Stimulated activated CD4-positive, alpha-beta T cell treated with anti-CD3 and anti-CD28 coated beads, Interleukin-4, amount 100 ng/mL, for 4 hours (primary cell): ENCODE data around the gene PTPDC1.
"Not testable (repeated sequence)": the region's sequence is repeated elsewhere in the genome, so short reads cannot be mapped to it uniquely, and the experiment has no call there.

Experiments
- DNase-seq, 2 experiments: peaks; one replicate each; pipeline ENCODE4 v3.0.0-alpha.2; 2020

The PTPDC1 gene

GRCh38 chr9:94096819-94097577, 12.7 kb downstream of the PTPDC1 start:
- DNase-seq: no peak

- no peak for DNase-seq
These were observed 13.6 kb downstream of the PTPDC1 start for GRCh38 chr9:94097788-94098414.

GRCh38 chr9:94100152-94100879, 16.1 kb downstream of the PTPDC1 start:
- DNase-seq: no peak

- DNase-seq: no peak
These were observed 17.0 kb downstream of the PTPDC1 start for GRCh38 chr9:94101162-94101853.

GRCh38 chr9:94108584-94108983, 24.3 kb downstream of the PTPDC1 start:
- DNase-seq: no peak

GRCh38 chr9:94110821-94111252, 26.6 kb downstream of the PTPDC1 start:
- no peak for DNase-seq

- no peak for DNase-seq
These were observed 27.2 kb downstream of the PTPDC1 start for GRCh38 chr9:94111446-94111845.

GRCh38 chr9:94112716-94113465, 28.6 kb downstream of the PTPDC1 start:
- DNase-seq: no peak

GRCh38 chr9:94120088-94120487, 35.8 kb downstream of the PTPDC1 start:
- DNase-seq: not testable (repeated sequence)

GRCh38 chr9:94120854-94121376, 36.7 kb downstream of the PTPDC1 start:
- no peak for DNase-seq

GRCh38 chr9:94126844-94127243, 42.6 kb downstream of the PTPDC1 start:
- DNase-seq: no peak

- no peak for DNase-seq
These were observed 43.5 kb downstream of the PTPDC1 start for GRCh38 chr9:94127806-94128205.

- no peak for DNase-seq
These were observed 44.3 kb downstream of the PTPDC1 start for GRCh38 chr9:94128580-94128979.

- no peak for DNase-seq
These were observed 50.4 kb downstream of the PTPDC1 start for GRCh38 chr9:94134629-94135028.

- DNase-seq: no peak
These were observed 51.0 kb downstream of the PTPDC1 start for GRCh38 chr9:94135222-94135621.

GRCh38 chr9:94139672-94140417, 55.6 kb downstream of the PTPDC1 start:
- DNase-seq: no peak

GRCh38 chr9:94140418-94140780, 56.1 kb downstream of the PTPDC1 start:
- DNase-seq: no peak

- no peak for DNase-seq
These were observed 56.8 kb downstream of the PTPDC1 start for GRCh38 chr9:94140791-94141790.

- DNase-seq: no peak
These were observed 58.1 kb downstream of the PTPDC1 start for GRCh38 chr9:94142353-94142752.

- no peak for DNase-seq
These were observed 60.1 kb downstream of the PTPDC1 start for GRCh38 chr9:94144394-94144793.
